ENCODE results near the gene ARL17B.
"Not testable (repeated sequence)": the region's sequence is repeated elsewhere in the genome, so short reads cannot be mapped to it uniquely, and the experiment has no call there.

Gene ARL17B

DNA sequence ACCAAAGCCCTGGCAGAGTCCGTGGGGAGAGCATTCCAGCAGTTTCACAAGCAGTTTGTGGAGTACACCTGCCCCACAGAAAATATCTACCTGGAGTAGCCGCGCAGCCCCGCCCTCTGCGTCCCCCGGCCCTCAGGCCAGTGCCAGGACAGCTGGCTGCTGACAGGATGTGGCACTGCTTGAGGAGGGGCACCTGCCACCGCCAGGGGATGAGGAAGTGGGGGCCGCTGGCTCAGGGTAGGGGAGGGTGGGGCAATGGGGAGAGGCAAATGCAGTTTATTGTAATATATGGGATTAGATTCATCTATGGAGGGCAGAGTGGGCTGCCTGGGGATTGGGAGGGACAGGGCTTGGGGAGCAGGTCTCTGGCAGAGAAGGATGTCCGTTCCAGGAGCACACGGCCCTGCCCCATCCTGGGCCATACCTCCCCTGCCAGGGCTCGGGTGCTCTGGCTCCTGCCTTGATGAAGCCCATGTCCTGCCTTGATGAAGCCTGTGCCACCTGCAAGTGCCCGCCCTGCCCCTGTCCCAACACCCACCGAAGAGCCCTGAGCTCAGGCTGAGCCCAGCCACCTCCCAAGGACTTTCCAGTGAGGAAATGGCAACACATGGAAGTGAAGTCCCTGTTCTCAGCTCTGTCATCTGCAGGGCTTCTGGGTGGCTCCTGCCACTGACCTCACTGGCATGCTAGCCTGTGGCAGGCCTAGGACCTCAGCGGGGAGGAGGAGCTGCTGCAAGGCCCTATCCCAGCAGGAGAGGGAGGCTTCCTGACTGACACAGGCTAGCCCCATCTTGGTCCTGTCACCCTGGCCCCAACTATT, 116.4 kb downstream of the ARL17B start:
- DNase-seq, result not testable (repeated sequence)

- not testable (repeated sequence) for DNase-seq
These were observed 117.1 kb downstream of the ARL17B start for GRCh38 chr17:46244339-46244913.

- DNase-seq, result not testable (repeated sequence)
These were observed 117.6 kb downstream of the ARL17B start for GRCh38 chr17:46243928-46244327.

GRCh38 chr17:46243505-46243904, 118.1 kb downstream of the ARL17B start:
- not testable (repeated sequence) for DNase-seq

- DNase-seq, result not testable (repeated sequence)
These were observed 130.2 kb downstream of the ARL17B start for GRCh38 chr17:46231359-46231758.

DNA sequence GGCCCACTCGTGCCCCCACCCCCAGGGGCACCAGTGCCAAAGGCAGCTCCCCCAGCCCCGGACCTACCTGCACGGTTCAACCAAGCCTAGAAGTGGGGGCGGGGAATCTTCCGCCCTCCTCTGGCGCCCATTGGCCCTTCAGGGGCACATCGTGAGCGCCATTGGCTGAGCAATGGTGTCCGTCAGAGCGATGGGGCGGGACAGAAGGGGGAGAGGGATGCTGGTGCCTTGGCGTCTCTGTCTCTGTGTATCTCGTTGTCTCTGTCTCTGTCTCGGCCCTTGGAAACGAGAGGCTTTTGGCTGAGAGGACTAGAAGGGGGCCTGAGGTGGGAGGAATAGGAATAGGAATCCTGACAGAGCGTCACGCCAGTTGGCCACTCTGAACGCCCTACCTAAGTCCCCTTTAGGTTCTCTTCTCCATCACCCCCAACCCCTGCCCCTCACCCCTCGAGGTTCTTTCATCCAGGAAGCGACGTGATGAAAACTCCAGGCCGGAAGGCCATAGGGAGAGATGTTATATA, 136.2 kb downstream of the ARL17B start:
- peak; percentile 91 for DNase-seq

- DNase-seq, result not testable (repeated sequence)
These were observed 136.7 kb downstream of the ARL17B start for GRCh38 chr17:46224864-46225263.
